Activated T-cell treated with anti-CD3 and anti-CD28 coated beads, Interleukin-2, amount 50 U/mL, for 24 hours (primary cell): ENCODE data around the gene PYGO2.
"Not testable (repeated sequence)": the region's sequence is repeated elsewhere in the genome, so short reads cannot be mapped to it uniquely, and the experiment has no call there.

Experiments used
- DNase-seq: peaks from one replicate; pipeline ENCODE4 v3.0.0-alpha.2; 2020
- H3K27ac Mint-ChIP-seq: 2 replicates; pipeline ENCODE4 v1.8.0; 2020; ENCODE audit warnings: mild to moderate bottlenecking, mixed read lengths
- H3K27me3 Mint-ChIP-seq: 2 replicates; pipeline ENCODE4 v1.8.0; 2020; ENCODE audit warnings: mixed read lengths
- H3K36me3 Mint-ChIP-seq: 2 replicates; pipeline ENCODE4 v1.8.0; 2020; ENCODE audit warnings: low read depth, mixed read lengths
- H3K4me1 Mint-ChIP-seq: 2 replicates; pipeline ENCODE4 v1.8.0; 2020; ENCODE audit warnings: low read depth, mixed read lengths
- H3K4me3 Mint-ChIP-seq: 2 replicates; pipeline ENCODE4 v1.8.0; 2020; ENCODE audit warnings: mild to moderate bottlenecking, moderate library complexity, mixed read lengths
- H3K9me3 Mint-ChIP-seq: 2 replicates; pipeline ENCODE4 v1.8.0; 2020; ENCODE audit warnings: mixed read lengths

PYGO2 gene

GRCh38 chr1:154911691-154912550 is 49.7 kb downstream of the PYGO2 start:
- H3K27me3 Mint-ChIP-seq = no peaks in the 10 kb centered on the region
- H3K4me3 Mint-ChIP-seq = no peak overlapping the region
- peaks cover 8% of the 10 kb centered on the region for H3K36me3 Mint-ChIP-seq
- DNase-seq = no peak
- H3K27ac Mint-ChIP-seq = no peak overlapping the region
- H3K4me1 Mint-ChIP-seq = no peaks in the 10 kb centered on the region
- H3K9me3 Mint-ChIP-seq = peaks cover 2% of the 10 kb centered on the region

DNA sequence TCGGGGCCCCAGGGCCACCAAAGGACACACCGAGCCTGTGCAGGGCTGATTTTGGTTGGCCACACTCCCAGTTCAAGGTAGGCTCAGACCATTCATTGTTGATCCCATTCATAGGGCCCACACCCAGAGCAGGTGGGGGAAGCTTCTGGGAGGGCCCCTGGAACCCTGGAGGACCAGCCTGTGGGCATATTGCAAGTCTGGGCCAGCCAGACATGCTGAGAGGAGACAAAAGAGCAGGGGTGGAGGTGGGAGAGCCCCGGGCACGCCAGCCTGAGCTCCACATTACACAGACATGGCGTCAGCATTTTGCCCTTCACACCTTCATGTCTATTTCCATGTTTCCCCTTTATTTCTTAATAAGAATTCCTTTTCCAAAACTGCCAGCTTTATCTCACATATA is 50.7 kb downstream of the PYGO2 start:
- H3K4me3 Mint-ChIP-seq = no peak overlapping the region
- no peak overlapping the region for H3K27ac Mint-ChIP-seq
- H3K4me1 Mint-ChIP-seq = no peaks in the 10 kb centered on the region
- no peaks in the 10 kb centered on the region for H3K9me3 Mint-ChIP-seq
- H3K27me3 Mint-ChIP-seq = no peaks in the 10 kb centered on the region
- H3K36me3 Mint-ChIP-seq = no peaks in the 10 kb centered on the region
- no peak for DNase-seq

DNA sequence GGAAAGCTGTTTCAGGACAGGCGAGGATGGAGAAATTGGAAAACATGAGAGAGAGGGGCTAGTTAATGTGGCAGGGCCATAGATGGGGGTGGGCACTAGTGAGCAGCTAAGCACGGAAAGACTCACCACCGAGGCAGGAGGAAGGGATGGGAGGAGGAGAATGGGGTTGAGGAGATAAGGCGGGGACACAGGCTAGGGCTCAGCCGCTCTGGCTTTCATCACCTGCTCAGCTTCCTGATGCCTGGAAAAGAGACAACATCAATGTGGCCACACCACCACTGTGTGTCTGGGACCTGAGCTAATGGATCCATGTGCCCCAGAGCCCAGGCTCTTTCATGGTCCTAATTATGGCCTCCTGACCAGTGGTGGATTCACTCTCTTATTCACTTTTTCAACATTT is 52.6 kb downstream of the PYGO2 start:
- Mint-ChIP-seq H3K9me3 (no peaks in the 10 kb centered on the region), H3K4me1 (no peaks in the 10 kb centered on the region), H3K27ac (no peak overlapping the region), H3K27me3 (no peaks in the 10 kb centered on the region), H3K36me3 (no peaks in the 10 kb centered on the region), H3K4me3 (no peak overlapping the region)
- DNase-seq = no peak

GRCh38 chr1:154908129-154908528 is 53.5 kb downstream of the PYGO2 start:
- H3K27me3 Mint-ChIP-seq, DNase-seq, H3K27ac Mint-ChIP-seq, H3K4me3 Mint-ChIP-seq, H3K9me3 Mint-ChIP-seq, H3K36me3 Mint-ChIP-seq, H3K4me1 Mint-ChIP-seq: not testable (repeated sequence)
